Femur (tissue), 1 donor: ENCODE data around the gene CACNA1C.
A peak's percentile ranks its signal among the peaks of the same experiment; 100 is the strongest.

Source experiments
- DNase-seq: peaks from one replicate; pipeline ENCODE4 v3.0.0-alpha.2; 2017

The CACNA1C gene

GRCh38 chr12:2302711-2303580 lies 250.2 kb downstream of the CACNA1C start:
- peak; percentile 18 for DNase-seq

DNA sequence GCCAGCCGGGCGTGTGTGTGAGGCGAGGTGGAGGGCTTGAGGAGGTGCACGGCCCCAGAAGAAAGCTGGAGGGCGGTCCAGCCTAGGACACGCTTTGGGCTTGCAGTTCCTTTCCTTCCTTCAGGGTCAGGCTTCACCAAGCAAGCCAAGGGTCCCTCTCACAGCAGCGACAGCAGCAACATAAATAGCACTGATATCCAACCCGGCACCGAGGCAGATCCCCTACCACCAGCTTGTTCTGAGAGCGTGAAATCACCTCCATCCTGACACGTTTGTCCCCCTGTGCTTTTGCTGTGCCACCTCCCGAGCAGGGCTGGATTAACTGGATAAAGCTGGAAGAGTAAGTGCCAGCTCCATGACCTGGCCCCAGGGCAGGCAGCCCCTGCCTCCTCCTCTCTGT lies 251.4 kb downstream of the CACNA1C start:
- no peak for DNase-seq

- DNase-seq: no peak
Observed at GRCh38 chr12:2306012-2306411, 253.2 kb downstream of the CACNA1C start.

GRCh38 chr12:2306735-2307134 lies 253.9 kb downstream of the CACNA1C start:
- no peak for DNase-seq

DNA sequence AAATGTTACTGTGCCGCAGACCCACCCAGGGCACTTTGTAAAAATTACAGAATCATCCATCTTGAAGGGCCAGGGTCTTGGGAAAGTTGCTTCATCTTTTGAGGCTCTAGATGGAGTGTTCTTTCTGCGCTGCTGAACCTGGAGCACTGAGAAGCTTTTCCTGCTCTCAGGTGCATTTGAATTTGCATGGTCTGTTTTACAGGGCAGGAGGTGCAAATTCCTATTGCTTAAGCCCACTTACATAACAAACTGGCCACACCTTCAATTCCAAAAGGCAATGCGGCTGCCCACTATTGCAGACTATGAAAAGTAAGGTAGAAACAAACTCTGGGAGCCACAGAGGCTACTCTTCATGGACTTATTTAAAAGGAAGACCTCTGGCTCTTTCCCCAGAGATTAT lies 254.8 kb downstream of the CACNA1C start:
- DNase-seq: no peak

GRCh38 chr12:2309647-2310046 lies 256.9 kb downstream of the CACNA1C start:
- no peak for DNase-seq

- peak; percentile 66 for DNase-seq
Observed at GRCh38 chr12:2311020-2311778, 258.4 kb downstream of the CACNA1C start.

GRCh38 chr12:2312175-2312574 lies 259.4 kb downstream of the CACNA1C start:
- DNase-seq: no peak

- no peak for DNase-seq
Observed at GRCh38 chr12:2312770-2313169, 260.0 kb downstream of the CACNA1C start.

GRCh38 chr12:2314492-2314891 lies 261.7 kb downstream of the CACNA1C start:
- DNase-seq: no peak

DNA sequence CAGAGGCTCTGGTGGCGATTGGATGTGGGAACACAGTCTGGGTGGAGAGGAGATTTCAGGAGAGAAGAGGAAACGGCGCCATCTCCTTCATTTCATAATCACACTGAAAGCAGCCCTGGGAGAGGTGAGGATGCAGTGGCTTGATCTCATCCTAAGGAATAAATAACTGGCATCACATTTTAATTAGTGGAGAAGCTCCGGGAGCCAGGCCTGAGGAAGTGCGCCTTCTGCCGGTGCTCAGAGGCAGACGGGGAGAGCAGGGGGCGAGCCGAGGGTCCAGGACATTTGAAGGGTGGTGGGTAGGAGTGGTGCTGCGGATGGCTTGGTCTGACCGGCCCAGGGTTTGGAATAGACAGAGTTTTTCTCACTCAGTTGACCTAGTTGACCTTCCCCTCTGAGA lies 265.0 kb downstream of the CACNA1C start:
- DNase-seq: no peak

DNA sequence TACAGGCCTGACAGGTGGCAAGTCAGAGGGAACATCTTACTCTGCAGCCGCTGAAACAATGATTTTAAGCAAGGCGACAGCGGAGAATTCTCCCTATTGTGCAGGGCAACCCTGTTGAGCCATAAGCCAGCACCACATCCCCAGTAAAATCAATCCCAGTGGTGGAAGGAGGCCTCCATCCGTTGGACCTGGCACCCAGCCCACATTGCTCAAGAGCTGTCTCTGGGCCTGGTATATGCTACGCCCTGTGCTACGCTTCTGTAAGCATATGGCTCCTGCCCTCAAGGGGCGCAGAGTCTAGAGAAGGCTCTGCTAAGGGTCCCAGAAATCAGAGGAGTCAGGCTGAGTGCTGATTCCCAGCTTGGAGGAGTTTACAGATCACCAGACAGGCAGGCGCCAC lies 265.5 kb downstream of the CACNA1C start:
- no peak for DNase-seq

DNA sequence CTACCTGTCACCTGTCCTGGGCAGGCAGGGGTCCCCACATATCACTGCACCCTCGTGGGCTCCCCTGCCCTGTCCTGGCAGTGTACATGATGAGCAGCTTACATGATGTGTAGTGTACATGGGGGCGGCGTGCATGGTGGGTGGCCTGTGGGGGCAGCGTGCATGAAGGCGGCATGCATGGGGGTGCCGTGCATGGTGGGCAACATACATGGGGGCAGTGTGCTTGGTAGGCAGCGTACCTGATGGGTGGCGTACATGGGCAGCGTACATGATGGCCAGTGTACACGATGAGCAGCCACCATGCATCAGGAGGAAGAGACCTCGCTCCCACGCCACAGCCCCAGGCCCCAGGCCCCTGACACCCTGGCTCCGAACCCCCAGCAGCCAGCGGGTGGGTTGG lies 266.3 kb downstream of the CACNA1C start:
- no peak for DNase-seq

DNA sequence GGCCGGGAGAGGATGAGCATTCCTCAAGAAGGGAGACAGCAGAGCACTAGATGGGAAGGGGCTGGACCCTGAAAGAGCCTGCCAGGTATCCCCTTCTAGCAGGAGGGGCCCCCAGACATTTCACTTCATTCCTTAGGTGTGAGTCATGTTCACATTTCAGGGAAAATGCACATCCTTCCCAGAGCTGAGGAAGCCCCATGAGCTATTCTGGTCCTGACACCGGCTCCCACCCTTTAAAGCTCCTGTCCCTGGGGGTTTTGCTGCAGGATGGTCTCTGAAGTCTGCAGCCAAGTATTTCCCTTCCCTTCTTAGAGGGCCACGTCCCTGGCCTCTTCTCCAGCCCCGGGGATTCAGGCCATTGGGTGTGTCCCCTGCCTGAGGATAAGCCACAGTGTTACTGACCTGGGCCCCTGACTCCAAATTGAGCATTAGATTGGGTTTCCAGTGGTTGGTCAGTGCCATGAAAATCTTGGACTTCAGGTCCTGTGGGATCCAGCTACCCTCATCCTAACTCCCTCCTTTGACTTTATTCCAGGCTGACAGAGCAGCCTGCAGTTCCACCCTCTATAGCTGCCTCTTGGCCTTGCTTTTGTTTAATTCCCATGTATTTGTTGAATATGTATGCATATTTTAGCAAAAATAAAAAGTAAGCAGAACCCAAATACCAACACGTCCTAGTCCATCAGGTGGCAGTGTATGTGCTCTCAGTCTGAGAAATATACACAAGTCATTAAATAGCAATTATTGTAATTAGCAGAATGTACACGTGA lies 267.1 kb downstream of the CACNA1C start:
- no peak for DNase-seq

DNA sequence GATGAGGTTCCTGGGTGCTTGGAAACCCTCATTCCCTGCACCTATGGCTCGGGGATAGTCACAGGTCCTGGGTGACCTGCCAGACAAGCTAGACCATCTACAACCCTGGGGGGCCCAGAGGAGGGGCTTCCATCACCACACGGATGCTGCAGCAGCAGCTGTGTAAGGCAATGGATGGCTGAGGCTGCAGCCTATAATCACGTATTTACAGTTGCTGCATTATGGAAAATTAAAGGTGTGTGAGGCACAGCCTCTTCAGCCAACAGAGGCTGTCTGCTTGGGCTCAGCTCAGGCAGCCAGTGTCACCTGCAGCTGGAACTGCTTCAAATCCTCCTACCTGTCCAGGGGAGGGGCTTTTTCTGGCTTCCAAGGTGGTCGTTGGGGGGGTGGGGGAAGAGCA lies 268.1 kb downstream of the CACNA1C start:
- DNase-seq: no peak

DNA sequence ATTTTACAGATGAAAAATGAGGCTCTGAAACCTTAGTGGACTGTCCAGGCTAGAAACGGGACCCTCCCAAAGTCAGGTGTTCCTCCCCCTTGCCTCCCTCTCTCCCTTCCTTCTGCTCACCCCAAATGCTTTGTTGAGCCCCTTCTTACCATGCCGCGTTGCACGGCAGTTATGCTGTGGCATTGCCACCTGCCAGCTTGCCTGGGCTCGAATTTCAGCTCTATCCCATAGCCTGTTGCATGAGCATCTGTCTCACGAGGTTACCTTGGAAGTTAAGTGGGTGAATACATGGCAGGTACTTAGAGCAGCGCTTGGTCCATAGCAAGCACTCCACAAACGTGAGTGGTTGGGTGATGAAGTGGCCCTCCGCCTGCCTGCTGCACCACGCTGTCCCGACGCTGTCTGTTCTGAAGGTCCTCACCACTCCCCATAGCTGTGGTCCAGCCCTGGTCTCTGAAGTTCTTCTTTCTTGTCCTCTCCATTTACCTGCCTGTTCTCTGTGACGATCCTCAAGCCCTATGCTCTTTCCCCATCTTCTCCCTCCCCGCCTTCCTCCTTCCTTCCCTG lies 269.9 kb downstream of the CACNA1C start:
- DNase-seq: no peak

GRCh38 chr12:2323532-2324255 lies 270.9 kb downstream of the CACNA1C start:
- DNase-seq: no peak

GRCh38 chr12:2324387-2324786 lies 271.6 kb downstream of the CACNA1C start:
- peak; percentile 67 for DNase-seq

DNA sequence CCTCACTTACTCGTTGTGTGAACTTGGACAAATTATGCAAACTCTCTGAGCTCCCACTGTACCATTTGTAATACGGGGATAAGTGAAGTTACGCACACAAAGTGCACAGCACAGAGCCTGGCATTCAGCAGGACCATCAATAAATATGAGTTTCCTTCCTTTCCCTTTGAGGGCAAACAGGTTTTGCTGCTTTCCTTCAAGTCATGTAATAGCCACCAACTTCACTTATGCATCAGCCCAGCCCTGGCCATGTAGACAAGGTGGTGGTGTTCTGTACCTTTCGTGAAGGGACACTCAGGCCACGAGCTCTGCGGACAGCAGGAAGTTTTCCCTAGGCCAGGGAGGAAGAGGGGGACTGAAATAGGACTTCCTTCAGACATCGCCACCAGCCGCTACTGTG lies 272.7 kb downstream of the CACNA1C start:
- DNase-seq: no peak

DNA sequence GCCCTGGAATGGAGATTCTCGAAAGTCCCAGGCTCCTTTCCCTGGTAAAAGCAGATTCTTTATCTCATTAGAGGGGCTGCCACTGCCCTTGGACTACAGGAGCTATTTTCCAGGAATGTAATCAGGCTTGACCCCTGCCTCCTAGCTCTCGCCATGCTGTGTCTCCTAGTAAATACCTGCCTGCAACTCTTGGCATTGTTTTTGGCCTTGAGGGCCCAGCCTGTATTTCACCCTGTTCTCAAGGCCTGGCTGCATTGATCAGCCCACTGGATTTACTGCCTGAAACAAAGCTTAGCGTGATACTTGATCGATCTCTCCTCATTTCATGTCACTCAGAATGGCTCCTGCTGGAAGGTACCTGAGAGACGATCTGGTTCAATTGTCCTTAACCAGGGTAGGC lies 273.7 kb downstream of the CACNA1C start:
- no peak for DNase-seq

- DNase-seq: no peak
Observed at GRCh38 chr12:2328661-2329060, 275.9 kb downstream of the CACNA1C start.

- no peak for DNase-seq
Observed at GRCh38 chr12:2329661-2330210, 276.9 kb downstream of the CACNA1C start.
